Measurements from ENCODE around the gene KCNK13. TPM values are rescaled to one million over a fixed set of nuclear protein-coding genes. Genes with fewer than 3 reads are reported as not detected.
"Not testable (repeated sequence)": the region's sequence is repeated elsewhere in the genome, so short reads cannot be mapped to it uniquely, and the experiment has no call there.

Gene KCNK13
- total RNA-seq, 1 donor from 2014 or later = not detected

GRCh38 chr14:90088176-90088575 is 26.4 kb downstream of the KCNK13 start:
- no peaks in the 10 kb centered on the region for H3K36me3 Mint-ChIP-seq
- peaks cover 11% of the 10 kb centered on the region for H3K9me3 Mint-ChIP-seq
- H3K27me3 Mint-ChIP-seq (ENCODE audit: low read depth) = peaks cover 25% of the 10 kb centered on the region
- no peak overlapping the region for H3K27ac Mint-ChIP-seq
- H3K4me1 Mint-ChIP-seq = peaks cover 9% of the 10 kb centered on the region
- no peak for TF ChIP-seq CTCF (IDR thresholded peaks at IDR 0.05; ENCODE audit: unreplicated experiment)
- H3K4me3 Mint-ChIP-seq = no peak overlapping the region
- DNase-seq (ENCODE audit: low spot score in 2 of 2, unreplicated experiment in 2 of 2) = no peak

- not testable (repeated sequence) for DNase-seq (ENCODE audit: low spot score in 2 of 2, unreplicated experiment in 2 of 2); H3K27ac Mint-ChIP-seq; H3K36me3 Mint-ChIP-seq; H3K4me3 Mint-ChIP-seq; H3K4me1 Mint-ChIP-seq
- Mint-ChIP-seq H3K9me3 (peaks cover 11% of the 10 kb centered on the region), H3K27me3 (ENCODE audit: low read depth) (peaks cover 27% of the 10 kb centered on the region)
These were observed 27.7 kb downstream of the KCNK13 start for GRCh38 chr14:90089486-90089885.

- Mint-ChIP-seq H3K27ac (no peak overlapping the region), H3K36me3 (no peaks in the 10 kb centered on the region), H3K4me3 (no peak overlapping the region), H3K9me3 (peaks cover 11% of the 10 kb centered on the region), H3K27me3 (ENCODE audit: low read depth) (peaks cover 35% of the 10 kb centered on the region), H3K4me1 (peaks cover 9% of the 10 kb centered on the region)
- TF ChIP-seq CTCF (IDR thresholded peaks at IDR 0.05; ENCODE audit: unreplicated experiment) = no peak
- DNase-seq (ENCODE audit: low spot score in 2 of 2, unreplicated experiment in 2 of 2) = no peak
These were observed 29.6 kb downstream of the KCNK13 start for GRCh38 chr14:90091393-90091792.

- peaks cover 11% of the 10 kb centered on the region for H3K9me3 Mint-ChIP-seq
- TF ChIP-seq CTCF (IDR thresholded peaks at IDR 0.05; ENCODE audit: unreplicated experiment) = no peak
- no peak overlapping the region for H3K4me3 Mint-ChIP-seq
- H3K27ac Mint-ChIP-seq = no peak overlapping the region
- H3K27me3 Mint-ChIP-seq (ENCODE audit: low read depth) = peaks cover 28% of the 10 kb centered on the region
- H3K36me3 Mint-ChIP-seq = no peaks in the 10 kb centered on the region
- peaks cover 9% of the 10 kb centered on the region for H3K4me1 Mint-ChIP-seq
- DNase-seq (ENCODE audit: low spot score in 2 of 2, unreplicated experiment in 2 of 2) = no peak
These were observed 32.3 kb downstream of the KCNK13 start for GRCh38 chr14:90093942-90094595.

GRCh38 chr14:90095096-90095495 is 33.3 kb downstream of the KCNK13 start:
- TF ChIP-seq CTCF (IDR thresholded peaks at IDR 0.05; ENCODE audit: unreplicated experiment) = no peak
- Mint-ChIP-seq H3K4me3 (no peak overlapping the region), H3K36me3 (no peaks in the 10 kb centered on the region), H3K27me3 (ENCODE audit: low read depth) (peaks cover 25% of the 10 kb centered on the region), H3K4me1 (peaks cover 9% of the 10 kb centered on the region), H3K27ac (no peak overlapping the region), H3K9me3 (peaks cover 11% of the 10 kb centered on the region)
- DNase-seq (ENCODE audit: low spot score in 2 of 2, unreplicated experiment in 2 of 2) = no peak

GRCh38 chr14:90096566-90096965 is 34.8 kb downstream of the KCNK13 start:
- Mint-ChIP-seq H3K36me3 (no peaks in the 10 kb centered on the region), H3K9me3 (peaks cover 4% of the 10 kb centered on the region), H3K4me3 (no peak overlapping the region), H3K27me3 (ENCODE audit: low read depth) (peaks cover 25% of the 10 kb centered on the region), H3K4me1 (peaks cover 1% of the 10 kb centered on the region), H3K27ac (no peak overlapping the region)
- TF ChIP-seq CTCF (IDR thresholded peaks at IDR 0.05; ENCODE audit: unreplicated experiment) = no peak
- no peak for DNase-seq (ENCODE audit: low spot score in 2 of 2, unreplicated experiment in 2 of 2)

Measured in mesothelial cell of epicardium (in vitro differentiated cells).